ENCODE measurements around the gene TCEAL7. TPM values are rescaled to one million over a fixed set of nuclear protein-coding genes. Genes with fewer than 3 reads are reported as not detected.

TCEAL7 gene
- total and polyA plus RNA-seq, 9 of the 15 experiments (the other 6 are each of a cell fraction or from before 2014, with no cell fraction given) = 0.07 to 0.34 (median 0.13) TPM; not detected in 4

GRCh38 chrX:103293118-103293517 lies 36.9 kb upstream of the TCEAL7 start:
- POLR2A ChIA-PET = no interaction called here
- FAIRE-seq (no peak), ATAC-seq (no peak), DNase-seq (ENCODE audit: extremely low read depth in 1 of 4, low spot score in 3 of 4) (no peak)
- Histone ChIP-seq H3K27ac (ENCODE audit: extremely low read depth, low read depth, low read length) (no peak overlapping the region), H3K36me3 (ENCODE audit: control insufficient read depth, insufficient read depth, low read length) (no peaks in the 10 kb centered on the region), H4K20me1 (replicated peaks; ENCODE audit: control insufficient read depth, insufficient read depth, low read length) (no peaks in the 10 kb centered on the region), H3K27me3 (ENCODE audit: control insufficient read depth in 2 of 2, insufficient read depth in 2 of 2, low read length in 2 of 2) (no peaks in the 10 kb centered on the region), H3K79me2 (ENCODE audit: control insufficient read depth, insufficient read depth, low read length) (no peaks in the 10 kb centered on the region), H3K9ac (ENCODE audit: insufficient read depth in 1 of 2, low read depth in 2 of 2, low read length in 2 of 2) (no peak overlapping the region), H3K9me3 (replicated peaks; ENCODE audit: control insufficient read depth, insufficient read depth, low read depth, low read length) (no peaks in the 10 kb centered on the region), H3K4me1 (replicated peaks in 1 of 2; ENCODE audit: control insufficient read depth in 2 of 2, insufficient read depth in 2 of 2, low read length in 2 of 2) (no peaks in the 10 kb centered on the region), H2AFZ (ENCODE audit: low read depth, low read length) (no peak overlapping the region), H3K4me2 (ENCODE audit: insufficient read depth, low read length) (no peak overlapping the region), H3K4me3 (no peak overlapping the region), H3K9me1 (ENCODE audit: control insufficient read depth, insufficient read depth, low read length) (no peaks in the 10 kb centered on the region)
- in situ Hi-C loops (cut with MboI) (no loop called here), intact Hi-C loops (cut with micrococcal nuclease) (no loop called here)
- CTCF ChIA-PET (ENCODE audit: low intra/inter-chr PET ratio) = no interaction called here
- BruUV-seq (replicated peaks) = no TSS peak
- WGBS (ENCODE audit: insufficient coverage, low coverage, missing lambda C conversion rate) = 17% methylated on average over 2 of the region's 2 CpGs
- TF ChIP-seq E2F1 (CRISPR knock-in tag; IDR thresholded peaks at IDR 0.05) = no peak
- TF ChIP-seq BCL6 (CRISPR knock-in tag; IDR thresholded peaks at IDR 0.05) = no peak
- no peak for TF ChIP-seq TRIM25 (IDR thresholded peaks at IDR 0.05; ENCODE audit: borderline replicate concordance)
- TF ChIP-seq TCFL5 (CRISPR knock-in tag; conservative IDR thresholded peaks at IDR 0.05) = no peak
- TF ChIP-seq CUX1 (CRISPR knock-in tag; IDR thresholded peaks at IDR 0.05) = no peak
- no peak for TF ChIP-seq IRF2 (CRISPR knock-in tag; IDR thresholded peaks at IDR 0.05)
- no peak for TF ChIP-seq ZNF280B (CRISPR knock-in tag; IDR thresholded peaks at IDR 0.05)
- TF ChIP-seq ZNF165 (CRISPR knock-in tag; IDR thresholded peaks at IDR 0.05; ENCODE audit: borderline replicate concordance) = no peak
- no peak for TF ChIP-seq PHB (CRISPR knock-in tag; IDR thresholded peaks at IDR 0.05)
- TF ChIP-seq TFE3 (CRISPR knock-in tag; IDR thresholded peaks at IDR 0.05) = no peak
- no peak for TF ChIP-seq GTF2E2 (tag; IDR thresholded peaks at IDR 0.05)
- no peak for TF ChIP-seq ZNF384 (IDR thresholded peaks at IDR 0.05; ENCODE audit: low read depth, low read length)

Measured in K562 (cell line).